T-helper 2 cell treated with Interferon-gamma antibody and Interleukin-4, amounts not matched to agents 5 μg/mL and 100 μg/mL, for 36 hours (primary cell): Measurements from ENCODE around the gene SERTAD1.

ENCODE experiments used
- DNase-seq: peaks from one replicate; pipeline ENCODE4 v3.0.0; 2021; ENCODE audit warnings: low spot score
- H3K27ac Mint-ChIP-seq: one replicate; pipeline ENCODE4 v1.8.0; 2021; ENCODE audit warnings: mild to moderate bottlenecking, mixed read lengths
- H3K27me3 Mint-ChIP-seq: one replicate; pipeline ENCODE4 v1.8.0; 2021; ENCODE audit warnings: low read depth, mixed read lengths
- H3K36me3 Mint-ChIP-seq: one replicate; pipeline ENCODE4 v1.8.0; 2021; ENCODE audit warnings: low read depth, mixed read lengths
- H3K4me1 Mint-ChIP-seq: one replicate; pipeline ENCODE4 v1.8.0; 2021; ENCODE audit warnings: low read depth, mixed read lengths
- H3K4me3 Mint-ChIP-seq: one replicate; pipeline ENCODE4 v1.8.0; 2022; ENCODE audit warnings: mild to moderate bottlenecking, moderate library complexity, mixed read lengths
- H3K9me3 Mint-ChIP-seq: one replicate; pipeline ENCODE4 v1.8.0; 2021; ENCODE audit warnings: mixed read lengths

Gene SERTAD1

GRCh38 chr19:40421993-40422747, 3.6 kb downstream of the SERTAD1 start:
- Mint-ChIP-seq H3K4me1 (peaks cover 26% of the 10 kb centered on the region), H3K4me3 (peak overlapping the region; percentile 86), H3K9me3 (no peaks in the 10 kb centered on the region), H3K27ac (peak overlapping the region; percentile 91), H3K27me3 (no peaks in the 10 kb centered on the region), H3K36me3 (peaks cover 7% of the 10 kb centered on the region)
- no peak for DNase-seq

GRCh38 chr19:40420766-40421765, 4.7 kb downstream of the SERTAD1 start:
- peak; percentile 74 for DNase-seq
- Mint-ChIP-seq H3K4me3 (peak overlapping the region; percentile 86), H3K36me3 (peaks cover 7% of the 10 kb centered on the region), H3K4me1 (peaks cover 29% of the 10 kb centered on the region), H3K27ac (peak overlapping the region; percentile 91), H3K9me3 (no peaks in the 10 kb centered on the region), H3K27me3 (no peaks in the 10 kb centered on the region)

GRCh38 chr19:40420451-40420765, 5.4 kb downstream of the SERTAD1 start:
- Mint-ChIP-seq H3K27me3 (no peaks in the 10 kb centered on the region), H3K4me3 (peak overlapping the region; percentile 86), H3K4me1 (peaks cover 32% of the 10 kb centered on the region), H3K9me3 (no peaks in the 10 kb centered on the region), H3K36me3 (peaks cover 7% of the 10 kb centered on the region), H3K27ac (peak overlapping the region; percentile 91)
- no peak for DNase-seq

GRCh38 chr19:40419780-40420179, 6.0 kb downstream of the SERTAD1 start:
- Mint-ChIP-seq H3K27ac (peak overlapping the region; percentile 75), H3K4me1 (peaks cover 32% of the 10 kb centered on the region), H3K9me3 (no peaks in the 10 kb centered on the region), H3K4me3 (peak overlapping the region; percentile 78), H3K27me3 (no peaks in the 10 kb centered on the region), H3K36me3 (peaks cover 7% of the 10 kb centered on the region)
- no peak for DNase-seq

- peak overlapping the region; percentile 78 for H3K4me3 Mint-ChIP-seq
- H3K36me3 Mint-ChIP-seq, result peaks cover 7% of the 10 kb centered on the region
- H3K27me3 Mint-ChIP-seq, result no peaks in the 10 kb centered on the region
- no peak for DNase-seq
- H3K4me1 Mint-ChIP-seq, result peaks cover 27% of the 10 kb centered on the region
- peak overlapping the region; percentile 75 for H3K27ac Mint-ChIP-seq
- H3K9me3 Mint-ChIP-seq, result no peaks in the 10 kb centered on the region
Observed at GRCh38 chr19:40419066-40419612, 6.7 kb downstream of the SERTAD1 start.

GRCh38 chr19:40418040-40418439, 7.8 kb downstream of the SERTAD1 start:
- no peaks in the 10 kb centered on the region for H3K9me3 Mint-ChIP-seq
- no peak overlapping the region for H3K4me3 Mint-ChIP-seq
- H3K27me3 Mint-ChIP-seq, result no peaks in the 10 kb centered on the region
- H3K36me3 Mint-ChIP-seq, result peaks cover 7% of the 10 kb centered on the region
- DNase-seq, result no peak
- H3K27ac Mint-ChIP-seq, result peak overlapping the region; percentile 11
- peaks cover 29% of the 10 kb centered on the region for H3K4me1 Mint-ChIP-seq

- H3K4me3 Mint-ChIP-seq, result no peak overlapping the region
- peak overlapping the region; percentile 3 for H3K27ac Mint-ChIP-seq
- DNase-seq, result no peak
- H3K4me1 Mint-ChIP-seq, result peaks cover 28% of the 10 kb centered on the region
- peaks cover 7% of the 10 kb centered on the region for H3K36me3 Mint-ChIP-seq
- H3K9me3 Mint-ChIP-seq, result no peaks in the 10 kb centered on the region
- no peaks in the 10 kb centered on the region for H3K27me3 Mint-ChIP-seq
Observed at GRCh38 chr19:40417643-40417981, 8.2 kb downstream of the SERTAD1 start.

- no peaks in the 10 kb centered on the region for H3K27me3 Mint-ChIP-seq
- peaks cover 3% of the 10 kb centered on the region for H3K36me3 Mint-ChIP-seq
- H3K4me3 Mint-ChIP-seq, result peak overlapping the region; percentile 15
- H3K27ac Mint-ChIP-seq, result peak overlapping the region; percentile 74
- no peaks in the 10 kb centered on the region for H3K9me3 Mint-ChIP-seq
- DNase-seq, result no peak
- peaks cover 25% of the 10 kb centered on the region for H3K4me1 Mint-ChIP-seq
Observed at GRCh38 chr19:40416918-40417642, 8.7 kb downstream of the SERTAD1 start.

- DNase-seq, result no peak
- Mint-ChIP-seq H3K4me1 (peaks cover 22% of the 10 kb centered on the region), H3K27me3 (no peaks in the 10 kb centered on the region), H3K4me3 (no peak overlapping the region), H3K27ac (no peak overlapping the region), H3K36me3 (no peaks in the 10 kb centered on the region), H3K9me3 (no peaks in the 10 kb centered on the region)
Observed at GRCh38 chr19:40415768-40416167, 10.0 kb downstream of the SERTAD1 start.

GRCh38 chr19:40414542-40415535, 11.0 kb downstream of the SERTAD1 start:
- Mint-ChIP-seq H3K36me3 (no peaks in the 10 kb centered on the region), H3K4me3 (no peak overlapping the region), H3K27ac (no peak overlapping the region), H3K9me3 (no peaks in the 10 kb centered on the region), H3K27me3 (no peaks in the 10 kb centered on the region), H3K4me1 (peaks cover 19% of the 10 kb centered on the region)
- DNase-seq, result no peak

- Mint-ChIP-seq H3K36me3 (no peaks in the 10 kb centered on the region), H3K4me3 (no peak within 1 kb of the TSS), H3K9me3 (no peaks in the 10 kb centered on the region), H3K27me3 (no peaks in the 10 kb centered on the region), H3K27ac (no peak within 1 kb of the TSS), H3K4me1 (peaks cover 16% of the 10 kb centered on the region)
- no peak for DNase-seq
Observed at GRCh38 chr19:40413291-40413845, 12.4 kb downstream of the SERTAD1 start, which contains the start of gene PRX. PRX (minus strand) TSS chr19:40413378; CDS start chr19:40407932, 5,446 bp downstream.

- H3K9me3 Mint-ChIP-seq, result no peaks in the 10 kb centered on the region
- H3K4me3 Mint-ChIP-seq, result no peak overlapping the region
- no peaks in the 10 kb centered on the region for H3K27me3 Mint-ChIP-seq
- no peak overlapping the region for H3K27ac Mint-ChIP-seq
- H3K4me1 Mint-ChIP-seq, result peaks cover 17% of the 10 kb centered on the region
- DNase-seq, result no peak
- H3K36me3 Mint-ChIP-seq, result no peaks in the 10 kb centered on the region
Observed at GRCh38 chr19:40412866-40413265, 12.9 kb downstream of the SERTAD1 start.
